ENCODE results near the gene ZSCAN31.
"Not testable (repeated sequence)": the region's sequence is repeated elsewhere in the genome, so short reads cannot be mapped to it uniquely, and the experiment has no call there.

ZSCAN31 gene

DNA sequence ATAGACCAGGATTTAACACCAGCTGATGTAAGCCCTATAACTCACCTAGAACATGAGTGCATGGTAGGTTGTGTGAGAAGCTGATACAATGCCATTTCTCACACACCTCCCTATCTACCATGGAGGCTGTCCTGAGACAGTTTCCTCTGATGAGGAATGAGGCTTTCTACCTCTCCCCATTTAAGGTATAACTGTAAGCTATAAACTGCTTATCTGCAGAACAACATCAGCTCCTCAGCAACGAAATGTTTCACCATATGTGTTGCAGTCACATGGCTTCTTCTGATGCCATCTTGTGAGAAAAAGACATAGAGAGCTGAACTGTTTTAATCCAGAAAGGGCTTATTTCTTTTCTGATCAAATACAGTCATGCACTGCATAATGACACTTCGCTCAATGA is 34.5 kb upstream of the ZSCAN31 start:
- H3K27me3 ChIP-seq (ENCODE audit: insufficient read depth, low read length, poor library complexity, severe bottlenecking) = no peaks in the 10 kb centered on the region
- H3K4me1 ChIP-seq (ENCODE audit: insufficient read depth, low read length, poor library complexity, severe bottlenecking) = no peaks in the 10 kb centered on the region
- H3K9ac ChIP-seq (ENCODE audit: low read depth, low read length, poor library complexity, severe bottlenecking) = no peak overlapping the region
- no peak overlapping the region for H3K4me2 ChIP-seq (ENCODE audit: low read depth, low read length, poor library complexity, severe bottlenecking)
- no peak overlapping the region for H2AFZ ChIP-seq (ENCODE audit: low read length)
- no peaks in the 10 kb centered on the region for H3F3A ChIP-seq (ENCODE audit: low read depth)
- H3K9me2 ChIP-seq (replicated peaks; ENCODE audit: low read depth, low read length) = no peaks in the 10 kb centered on the region
- TF ChIP-seq, protein P1, sequence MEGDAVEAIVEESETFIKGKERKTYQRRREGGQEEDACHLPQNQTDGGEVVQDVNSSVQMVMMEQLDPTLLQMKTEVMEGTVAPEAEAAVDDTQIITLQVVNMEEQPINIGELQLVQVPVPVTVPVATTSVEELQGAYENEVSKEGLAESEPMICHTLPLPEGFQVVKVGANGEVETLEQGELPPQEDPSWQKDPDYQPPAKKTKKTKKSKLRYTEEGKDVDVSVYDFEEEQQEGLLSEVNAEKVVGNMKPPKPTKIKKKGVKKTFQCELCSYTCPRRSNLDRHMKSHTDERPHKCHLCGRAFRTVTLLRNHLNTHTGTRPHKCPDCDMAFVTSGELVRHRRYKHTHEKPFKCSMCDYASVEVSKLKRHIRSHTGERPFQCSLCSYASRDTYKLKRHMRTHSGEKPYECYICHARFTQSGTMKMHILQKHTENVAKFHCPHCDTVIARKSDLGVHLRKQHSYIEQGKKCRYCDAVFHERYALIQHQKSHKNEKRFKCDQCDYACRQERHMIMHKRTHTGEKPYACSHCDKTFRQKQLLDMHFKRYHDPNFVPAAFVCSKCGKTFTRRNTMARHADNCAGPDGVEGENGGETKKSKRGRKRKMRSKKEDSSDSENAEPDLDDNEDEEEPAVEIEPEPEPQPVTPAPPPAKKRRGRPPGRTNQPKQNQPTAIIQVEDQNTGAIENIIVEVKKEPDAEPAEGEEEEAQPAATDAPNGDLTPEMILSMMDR (conservative IDR thresholded peaks at IDR 0.05; ENCODE audit: low read length) = no peak
- TF ChIP-seq EZH2phosphoT487 (IDR thresholded peaks at IDR 0.05; ENCODE audit: borderline replicate concordance) = no peak
- H4K20me1 ChIP-seq (ENCODE audit: insufficient read depth, low read length, poor library complexity, severe bottlenecking) = no peaks in the 10 kb centered on the region
- H3K79me2 ChIP-seq (ENCODE audit: insufficient read depth, low read length) = no peaks in the 10 kb centered on the region
- H3K4me3 ChIP-seq (ENCODE audit: low read length, poor library complexity, severe bottlenecking) = no peak overlapping the region
- peaks cover 3% of the 10 kb centered on the region; the same call in 1 of the 2 replicates for H3K36me3 ChIP-seq (ENCODE audit: insufficient read depth, low read length)
- no peaks in the 10 kb centered on the region for H3K9me3 ChIP-seq (ENCODE audit: insufficient read depth, low read depth, low read length)

DNA sequence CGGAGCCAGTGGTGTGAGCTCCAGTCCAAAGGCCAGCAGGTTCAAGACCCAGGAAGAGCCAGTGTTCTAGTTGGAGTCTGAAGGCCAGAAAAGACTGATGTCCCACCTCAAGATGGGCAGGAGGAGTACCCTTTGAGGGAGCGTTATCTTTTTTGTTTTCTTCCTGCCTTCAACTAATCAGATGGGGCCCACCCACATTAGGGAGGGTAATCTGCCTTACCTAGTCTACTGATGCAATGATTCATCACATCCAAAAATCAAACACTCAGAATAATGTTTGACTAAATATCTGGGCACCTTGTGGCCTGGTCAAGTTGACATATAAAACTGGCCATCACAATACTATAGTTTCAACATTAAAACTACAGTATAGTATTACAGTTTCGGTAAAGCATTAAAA is 33.5 kb upstream of the ZSCAN31 start:
- Histone ChIP-seq H3K4me3 (ENCODE audit: low read length, poor library complexity, severe bottlenecking) (no peak overlapping the region), H3K4me2 (ENCODE audit: low read depth, low read length, poor library complexity, severe bottlenecking) (no peak overlapping the region), H3K9me3 (ENCODE audit: insufficient read depth, low read depth, low read length) (no peaks in the 10 kb centered on the region), H4K20me1 (ENCODE audit: insufficient read depth, low read length, poor library complexity, severe bottlenecking) (no peaks in the 10 kb centered on the region), H2AFZ (ENCODE audit: low read length) (no peak overlapping the region), H3F3A (ENCODE audit: low read depth) (no peaks in the 10 kb centered on the region), H3K79me2 (ENCODE audit: insufficient read depth, low read length) (no peaks in the 10 kb centered on the region), H3K36me3 (ENCODE audit: insufficient read depth, low read length) (peaks cover 3% of the 10 kb centered on the region; the same call in 1 of the 2 replicates), H3K4me1 (ENCODE audit: insufficient read depth, low read length, poor library complexity, severe bottlenecking) (no peaks in the 10 kb centered on the region), H3K9ac (ENCODE audit: low read depth, low read length, poor library complexity, severe bottlenecking) (no peak overlapping the region), H3K9me2 (replicated peaks; ENCODE audit: low read depth, low read length) (no peaks in the 10 kb centered on the region), H3K27me3 (ENCODE audit: insufficient read depth, low read length, poor library complexity, severe bottlenecking) (no peaks in the 10 kb centered on the region)
- TF ChIP-seq EZH2phosphoT487 (IDR thresholded peaks at IDR 0.05; ENCODE audit: borderline replicate concordance) = no peak

DNA sequence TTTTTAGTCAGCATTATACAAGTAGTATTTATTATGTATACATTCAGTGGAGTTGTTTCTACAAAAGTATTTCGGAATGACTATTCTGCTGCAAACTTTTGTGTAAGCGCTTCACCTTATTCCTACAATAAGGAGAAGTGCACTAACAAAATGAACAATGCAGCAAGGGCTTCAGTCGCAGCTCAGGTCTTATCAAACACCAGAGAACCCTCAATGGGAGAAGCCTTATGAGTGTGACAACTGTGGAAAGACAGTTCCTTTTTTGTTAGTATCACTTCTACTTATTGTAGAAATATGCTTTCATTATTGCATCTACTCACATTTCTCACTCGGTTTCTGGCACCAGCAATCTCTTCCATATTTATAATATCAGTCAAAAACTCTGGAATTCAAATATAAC is 32.6 kb upstream of the ZSCAN31 start:
- H3K9me3 ChIP-seq (ENCODE audit: insufficient read depth, low read depth, low read length) = no peaks in the 10 kb centered on the region
- no peaks in the 10 kb centered on the region for H3K9me2 ChIP-seq (replicated peaks; ENCODE audit: low read depth, low read length)
- no peaks in the 10 kb centered on the region for H3K27me3 ChIP-seq (ENCODE audit: insufficient read depth, low read length, poor library complexity, severe bottlenecking)
- no peak overlapping the region for H3K4me2 ChIP-seq (ENCODE audit: low read depth, low read length, poor library complexity, severe bottlenecking)
- H2AFZ ChIP-seq (ENCODE audit: low read length) = no peak overlapping the region
- H3K36me3 ChIP-seq (ENCODE audit: insufficient read depth, low read length) = peaks cover 3% of the 10 kb centered on the region; the same call in 1 of the 2 replicates
- no peak for TF ChIP-seq EZH2phosphoT487 (IDR thresholded peaks at IDR 0.05; ENCODE audit: borderline replicate concordance)
- TF ChIP-seq, protein P1 (conservative IDR thresholded peaks at IDR 0.05; ENCODE audit: low read length) = no peak
- H3K4me1 ChIP-seq (ENCODE audit: insufficient read depth, low read length, poor library complexity, severe bottlenecking) = no peaks in the 10 kb centered on the region
- H3K4me3 ChIP-seq (ENCODE audit: low read length, poor library complexity, severe bottlenecking) = no peak overlapping the region
- H3K79me2 ChIP-seq (ENCODE audit: insufficient read depth, low read length) = no peaks in the 10 kb centered on the region
- no peaks in the 10 kb centered on the region for H3F3A ChIP-seq (ENCODE audit: low read depth)
- no peaks in the 10 kb centered on the region for H4K20me1 ChIP-seq (ENCODE audit: insufficient read depth, low read length, poor library complexity, severe bottlenecking)
- H3K9ac ChIP-seq (ENCODE audit: low read depth, low read length, poor library complexity, severe bottlenecking) = no peak overlapping the region

DNA sequence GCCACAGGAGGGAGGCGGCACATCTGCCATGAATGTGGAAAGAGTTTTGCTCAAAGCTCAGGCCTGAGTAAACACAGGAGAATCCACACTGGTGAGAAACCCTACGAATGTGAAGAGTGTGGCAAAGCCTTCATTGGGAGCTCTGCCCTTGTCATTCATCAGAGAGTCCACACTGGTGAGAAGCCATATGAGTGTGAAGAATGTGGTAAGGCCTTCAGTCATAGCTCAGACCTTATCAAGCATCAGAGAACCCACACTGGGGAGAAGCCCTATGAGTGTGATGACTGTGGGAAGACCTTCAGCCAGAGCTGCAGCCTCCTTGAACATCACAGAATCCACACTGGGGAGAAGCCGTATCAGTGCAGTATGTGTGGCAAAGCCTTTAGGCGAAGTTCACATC is 29.6 kb upstream of the ZSCAN31 start:
- H3K4me2 ChIP-seq (ENCODE audit: low read depth, low read length, poor library complexity, severe bottlenecking); H4K20me1 ChIP-seq (ENCODE audit: insufficient read depth, low read length, poor library complexity, severe bottlenecking); H3F3A ChIP-seq (ENCODE audit: low read depth); H3K9me2 ChIP-seq (replicated peaks; ENCODE audit: low read depth, low read length); H2AFZ ChIP-seq (ENCODE audit: low read length); H3K9me3 ChIP-seq (ENCODE audit: insufficient read depth, low read depth, low read length); H3K79me2 ChIP-seq (ENCODE audit: insufficient read depth, low read length); H3K4me1 ChIP-seq (ENCODE audit: insufficient read depth, low read length, poor library complexity, severe bottlenecking); H3K27me3 ChIP-seq (ENCODE audit: insufficient read depth, low read length, poor library complexity, severe bottlenecking); H3K9ac ChIP-seq (ENCODE audit: low read depth, low read length, poor library complexity, severe bottlenecking); H3K36me3 ChIP-seq (ENCODE audit: insufficient read depth, low read length); H3K4me3 ChIP-seq (ENCODE audit: low read length, poor library complexity, severe bottlenecking): not testable (repeated sequence)
